Measurements from ENCODE around the gene SHROOM3.

DNA sequence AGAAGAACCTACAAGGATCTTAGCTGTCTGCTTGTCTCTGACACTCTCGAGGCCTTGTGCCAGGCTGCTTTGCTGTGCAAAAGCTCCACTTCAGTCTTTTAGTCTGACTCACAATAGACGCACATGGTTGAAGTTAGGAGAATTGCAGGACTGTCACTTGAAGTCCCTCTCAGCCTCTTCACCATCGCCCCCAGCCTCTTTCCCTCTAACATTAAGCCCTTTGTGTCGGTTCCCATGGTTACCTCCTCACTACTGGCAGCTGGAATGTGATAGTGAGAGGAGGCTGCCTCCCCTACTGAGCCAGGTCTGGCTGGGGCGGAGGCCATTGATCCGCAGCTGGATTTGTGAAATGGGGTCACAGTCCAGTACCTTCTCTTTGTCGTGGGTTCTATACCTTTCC lies 261.1 kb downstream of the SHROOM3 start:
- TF ChIP-seq POLR2A (IDR thresholded peaks at IDR 0.05) (no peak), CTCF (IDR thresholded peaks at IDR 0.05) (no peak)

All from body of pancreas (tissue), 4 donors.